DOHH2 (cell line): ENCODE results near the gene CCR6.

Experiments
- H3F3A ChIP-seq: fragments of 200-600 bp; sonication (generic), shearing (Covaris generic); 2 replicates; pipeline ENCODE4 v1.6.0; 2016; ENCODE audit warnings: antibody characterized with exemption, mild to moderate bottlenecking; ENCODE audit not compliant: control insufficient read depth, insufficient read depth
- H3K27ac ChIP-seq: fragments of 200-600 bp; sonication (generic); 2 replicates; pipeline ENCODE4 v1.5.1; 2014; ENCODE audit warnings: low read depth, mild to moderate bottlenecking, low read length, moderate library complexity
- H3K27me3 ChIP-seq: fragments of 200-600 bp; sonication (generic); 2 replicates; pipeline ENCODE4 v1.6.1; 2014; ENCODE audit warnings: mild to moderate bottlenecking, low read length, mixed read lengths; ENCODE audit not compliant: control insufficient read depth
- H3K36me3 ChIP-seq: fragments of 200-600 bp; sonication (generic); 2 replicates; pipeline ENCODE4 v1.6.1; 2014; ENCODE audit warnings: mild to moderate bottlenecking, low read length, moderate library complexity, mixed read lengths; ENCODE audit not compliant: control insufficient read depth
- H3K4me1 ChIP-seq: fragments of 200-600 bp; sonication (generic); 2 replicates; pipeline ENCODE4 v1.6.1; 2014; ENCODE audit warnings: mild to moderate bottlenecking, low read length, mixed read lengths; ENCODE audit not compliant: control insufficient read depth
- H3K4me2 ChIP-seq: fragments of 200-600 bp; sonication (generic); 2 replicates; pipeline ENCODE4 v1.6.0; 2014; ENCODE audit warnings: mild to moderate bottlenecking, low read length, moderate library complexity
- H3K4me3 ChIP-seq: fragments of 200-600 bp; sonication (generic); 2 replicates; pipeline ENCODE4 v1.5.1; 2014; ENCODE audit warnings: mild to moderate bottlenecking, low read length, mixed read lengths
- H3K79me2 ChIP-seq: fragments of 200-600 bp; sonication (generic); 2 replicates; pipeline ENCODE4 v1.6.1; 2014; ENCODE audit warnings: mild to moderate bottlenecking, low read length, mixed read lengths; ENCODE audit not compliant: control insufficient read depth
- H3K9me2 ChIP-seq: fragments of 200-600 bp; sonication (generic); replicated peaks from 2 replicates; pipeline ENCODE4 v1.6.1; 2014; ENCODE audit warnings: mild to moderate bottlenecking, low read length, mixed read lengths; ENCODE audit not compliant: control insufficient read depth
- H3K9me3 ChIP-seq: fragments of 200-600 bp; sonication (generic); 2 replicates; pipeline ENCODE4 v1.6.1; 2014; ENCODE audit warnings: antibody characterized with exemption, low read length, mixed read lengths; ENCODE audit not compliant: control insufficient read depth, insufficient read depth
- H4K20me1 ChIP-seq: fragments of 200-600 bp; sonication (generic); 2 replicates; pipeline ENCODE4 v1.6.0; 2014; ENCODE audit warnings: low read depth, mild to moderate bottlenecking, antibody characterized with exemption, low read length, moderate library complexity; ENCODE audit not compliant: control insufficient read depth, insufficient read depth
- CTCF ChIP-seq: fragments of 200-600 bp; sonication (generic); IDR thresholded peaks from one replicate; pipeline ENCODE4 v1.5.1; 2014; ENCODE audit warnings: antibody characterized with exemption, mild to moderate bottlenecking, low read depth, low read length; ENCODE audit not compliant: poor library complexity, severe bottlenecking
- EZH2phosphoT487 ChIP-seq: fragments of 200-600 bp; sonication (generic); IDR thresholded peaks from 2 replicates; pipeline ENCODE4 v1.6.1; 2017; ENCODE audit warnings: borderline replicate concordance, mild to moderate bottlenecking, antibody characterized with exemption, low read length, moderate library complexity, mixed read lengths

The CCR6 gene

GRCh38 chr6:167161851-167162467 lies 39.1 kb downstream of the CCR6 start:
- Histone ChIP-seq H3K27me3 (peaks cover 14% of the 10 kb centered on the region), H3K4me3 (no peak overlapping the region), H3F3A (no peaks in the 10 kb centered on the region), H3K4me2 (no peak overlapping the region), H3K4me1 (peaks cover 10% of the 10 kb centered on the region), H4K20me1 (no peaks in the 10 kb centered on the region), H3K36me3 (no peaks in the 10 kb centered on the region), H3K79me2 (no peaks in the 10 kb centered on the region), H3K27ac (no peak overlapping the region), H3K9me3 (no peaks in the 10 kb centered on the region), H3K9me2 (no peaks in the 10 kb centered on the region)
- TF ChIP-seq EZH2phosphoT487 (no peak), CTCF (no peak)

- Histone ChIP-seq H3K9me2 (no peaks in the 10 kb centered on the region), H3F3A (no peaks in the 10 kb centered on the region), H4K20me1 (no peaks in the 10 kb centered on the region), H3K9me3 (no peaks in the 10 kb centered on the region), H3K36me3 (no peaks in the 10 kb centered on the region), H3K27me3 (peaks cover 14% of the 10 kb centered on the region), H3K4me3 (no peak overlapping the region), H3K79me2 (no peaks in the 10 kb centered on the region), H3K4me1 (peaks cover 6% of the 10 kb centered on the region), H3K27ac (no peak overlapping the region), H3K4me2 (no peak overlapping the region)
- TF ChIP-seq EZH2phosphoT487, result no peak
- TF ChIP-seq CTCF, result no peak
These were observed 39.7 kb downstream of the CCR6 start for GRCh38 chr6:167162591-167162990.

- H3K27me3 ChIP-seq, result peaks cover 12% of the 10 kb centered on the region
These were observed 40.6 kb downstream of the CCR6 start for GRCh38 chr6:167163476-167164011.

More at GRCh38 chr6:167163476-167164011, 40.6 kb downstream of the CCR6 start:
- H3F3A ChIP-seq, result no peaks in the 10 kb centered on the region
- no peak overlapping the region for H3K4me3 ChIP-seq
- H3K9me3 ChIP-seq, result no peaks in the 10 kb centered on the region
- no peaks in the 10 kb centered on the region for H3K79me2 ChIP-seq
- H3K4me1 ChIP-seq, result no peaks in the 10 kb centered on the region
- no peaks in the 10 kb centered on the region for H3K36me3 ChIP-seq
- H3K4me2 ChIP-seq, result no peak overlapping the region
- no peak overlapping the region for H3K27ac ChIP-seq
- no peaks in the 10 kb centered on the region for H4K20me1 ChIP-seq
- H3K9me2 ChIP-seq, result no peaks in the 10 kb centered on the region
- TF ChIP-seq EZH2phosphoT487, result no peak
- no peak for TF ChIP-seq CTCF
